Measurements from ENCODE around the gene MT1A.

GRCh38 chr16:56664506-56664905 is 26.0 kb downstream of the MT1A start:
- TF ChIP-seq EP300 (conservative IDR thresholded peaks at IDR 0.05; ENCODE audit: poor library complexity, severe bottlenecking), result no peak
- no peak for TF ChIP-seq CTCF (IDR thresholded peaks at IDR 0.05; ENCODE audit: poor library complexity, severe bottlenecking)
- TF ChIP-seq POLR2AphosphoS5 (IDR thresholded peaks at IDR 0.05), result no peak
- no peak for TF ChIP-seq EZH2 (IDR thresholded peaks at IDR 0.05; ENCODE audit: borderline replicate concordance, insufficient read depth, low read length, poor library complexity, severe bottlenecking)
- TF ChIP-seq REST (IDR thresholded peaks at IDR 0.05; ENCODE audit: borderline replicate concordance), result no peak
- TF ChIP-seq SMC3 (conservative IDR thresholded peaks at IDR 0.05; ENCODE audit: poor library complexity), result no peak
- no peak for TF ChIP-seq RAD21 (conservative IDR thresholded peaks at IDR 0.05)
